Activated naive CD4-positive, alpha-beta T cell treated with anti-CD3 and anti-CD28 coated beads for 36 hours (primary cell): ENCODE measurements around the gene LRFN2. TPM values are rescaled to one million over a fixed set of nuclear protein-coding genes. Genes with fewer than 3 reads are reported as not detected.

ENCODE experiments used
- CTCF ChIA-PET: fragments of 350-600 bp; sonication (Branson Sonifier 250); formaldehyde crosslinking; loops from one replicate; lab custom pipeline; 2021; ENCODE audit warnings: antibody characterized with exemption; lab: Charles Lee
- DNase-seq: peaks from one replicate; pipeline ENCODE4 v3.0.0-alpha.2; 2020
- H3K27ac Mint-ChIP-seq: one replicate; pipeline ENCODE4 v1.8.0; 2021; ENCODE audit warnings: mild to moderate bottlenecking, mixed read lengths
- H3K27me3 Mint-ChIP-seq: one replicate; pipeline ENCODE4 v1.8.0; 2021; ENCODE audit warnings: low read depth, mixed read lengths
- H3K36me3 Mint-ChIP-seq: one replicate; pipeline ENCODE4 v1.8.0; 2021; ENCODE audit warnings: low read depth, mixed read lengths
- H3K4me1 Mint-ChIP-seq: one replicate; pipeline ENCODE4 v1.8.0; 2021; ENCODE audit warnings: low read depth, mixed read lengths
- H3K4me3 Mint-ChIP-seq: one replicate; pipeline ENCODE4 v1.8.0; 2021; ENCODE audit warnings: mild to moderate bottlenecking, moderate library complexity, mixed read lengths
- H3K9me3 Mint-ChIP-seq: one replicate; pipeline ENCODE4 v1.8.0; 2021; ENCODE audit warnings: mixed read lengths
- intact Hi-C: fragments of 100-400 bp; cut with micrococcal nuclease; formaldehyde crosslinking; loops from one replicate; pipeline ENCODE4 v1.15.1; 2023
- total RNA-seq, 2 experiments: library from RNA; stranded (reverse); gene quantifications; one replicate each; pipeline ENCODE4 v1.2.3, GENCODE V29; 2021

Gene LRFN2
- total RNA-seq, 2 experiments from 2014 or later, result not detected

GRCh38 chr6:40380271-40380670 lies 206.9 kb downstream of the LRFN2 start:
- Mint-ChIP-seq H3K9me3 (no peaks in the 10 kb centered on the region), H3K27ac (no peak overlapping the region), H3K27me3 (no peaks in the 10 kb centered on the region), H3K4me3 (no peak overlapping the region), H3K4me1 (peaks cover under 1% of the 10 kb centered on the region), H3K36me3 (no peaks in the 10 kb centered on the region)
- DNase-seq, result no peak
- intact Hi-C loops, result no loop called here
- CTCF ChIA-PET, result no interaction called here

DNA sequence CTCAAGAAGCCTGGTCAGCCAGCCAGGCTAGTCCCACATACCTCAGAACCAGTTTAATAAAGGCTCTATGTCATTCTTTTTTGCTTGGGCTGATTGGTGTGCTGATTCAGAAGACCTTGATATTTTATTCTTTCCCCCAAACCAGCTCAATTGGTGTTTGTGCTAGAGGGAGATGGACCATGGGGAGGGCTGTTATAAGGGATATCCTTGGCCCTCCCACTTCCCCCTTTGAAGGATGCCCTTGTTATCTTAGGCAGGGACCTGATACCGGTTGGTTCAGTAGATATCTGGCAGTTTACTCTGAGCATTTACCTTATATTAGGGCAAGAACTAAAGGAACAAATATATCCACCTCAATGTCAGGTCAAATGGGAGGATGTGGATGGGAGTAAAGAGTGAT lies 207.4 kb downstream of the LRFN2 start:
- intact Hi-C loops, result no loop called here
- no peak overlapping the region for H3K27ac Mint-ChIP-seq

GRCh38 chr6:40378725-40379074 lies 208.5 kb downstream of the LRFN2 start:
- no peaks in the 10 kb centered on the region for H3K27me3 Mint-ChIP-seq
- H3K4me3 Mint-ChIP-seq, result no peak overlapping the region
- CTCF ChIA-PET, result no interaction called here
- no peak for DNase-seq
- intact Hi-C loops, result no loop called here
- no peaks in the 10 kb centered on the region for H3K9me3 Mint-ChIP-seq
- no peaks in the 10 kb centered on the region for H3K4me1 Mint-ChIP-seq
- H3K27ac Mint-ChIP-seq, result no peak overlapping the region
- no peaks in the 10 kb centered on the region for H3K36me3 Mint-ChIP-seq

More for the DNA sequence above, 207.4 kb downstream of the LRFN2 start:
- H3K4me3 Mint-ChIP-seq, result no peak overlapping the region
- H3K9me3 Mint-ChIP-seq, result no peaks in the 10 kb centered on the region
- H3K27me3 Mint-ChIP-seq, result no peaks in the 10 kb centered on the region
- no peaks in the 10 kb centered on the region for H3K4me1 Mint-ChIP-seq
- no peak for DNase-seq
- no peaks in the 10 kb centered on the region for H3K36me3 Mint-ChIP-seq
- CTCF ChIA-PET, result no interaction called here

DNA sequence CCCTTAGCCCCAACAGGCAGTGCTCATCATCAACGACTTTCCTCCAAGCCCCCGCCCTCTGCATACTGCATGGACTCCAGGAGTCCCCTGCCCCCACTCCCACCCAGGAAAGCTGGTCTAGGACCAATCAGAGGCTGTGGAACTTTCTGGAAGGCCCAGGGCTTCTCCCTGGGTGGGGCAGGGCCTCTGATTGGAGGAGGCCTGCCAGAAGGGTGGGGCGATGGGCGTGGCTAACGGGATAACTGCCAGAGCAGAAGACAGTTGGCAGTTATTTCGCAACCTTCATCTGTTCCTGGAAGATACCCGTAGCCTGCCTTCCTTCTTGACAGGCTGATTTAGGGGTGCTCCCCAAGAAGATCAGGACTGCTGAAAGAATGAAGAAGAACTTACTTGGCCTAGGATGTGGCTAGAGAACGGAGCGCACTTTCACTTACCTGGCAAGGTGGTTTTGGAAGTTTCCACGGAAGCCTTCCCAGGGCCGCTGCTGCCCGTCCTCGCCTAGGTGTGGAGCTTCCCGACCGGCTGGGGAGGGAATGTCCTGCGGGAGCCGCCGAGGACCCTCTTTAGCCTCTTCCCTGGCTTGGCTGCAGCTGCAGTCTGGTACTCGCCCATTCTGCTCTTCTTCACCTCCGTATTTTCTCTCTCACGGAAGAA lies 209.0 kb downstream of the LRFN2 start:
- Mint-ChIP-seq H3K27me3 (no peaks in the 10 kb centered on the region), H3K27ac (no peak overlapping the region), H3K4me1 (no peaks in the 10 kb centered on the region), H3K4me3 (no peak overlapping the region), H3K9me3 (no peaks in the 10 kb centered on the region), H3K36me3 (no peaks in the 10 kb centered on the region)
- CTCF ChIA-PET, result no interaction called here
- intact Hi-C loops, result no loop called here
- DNase-seq, result no peak

DNA sequence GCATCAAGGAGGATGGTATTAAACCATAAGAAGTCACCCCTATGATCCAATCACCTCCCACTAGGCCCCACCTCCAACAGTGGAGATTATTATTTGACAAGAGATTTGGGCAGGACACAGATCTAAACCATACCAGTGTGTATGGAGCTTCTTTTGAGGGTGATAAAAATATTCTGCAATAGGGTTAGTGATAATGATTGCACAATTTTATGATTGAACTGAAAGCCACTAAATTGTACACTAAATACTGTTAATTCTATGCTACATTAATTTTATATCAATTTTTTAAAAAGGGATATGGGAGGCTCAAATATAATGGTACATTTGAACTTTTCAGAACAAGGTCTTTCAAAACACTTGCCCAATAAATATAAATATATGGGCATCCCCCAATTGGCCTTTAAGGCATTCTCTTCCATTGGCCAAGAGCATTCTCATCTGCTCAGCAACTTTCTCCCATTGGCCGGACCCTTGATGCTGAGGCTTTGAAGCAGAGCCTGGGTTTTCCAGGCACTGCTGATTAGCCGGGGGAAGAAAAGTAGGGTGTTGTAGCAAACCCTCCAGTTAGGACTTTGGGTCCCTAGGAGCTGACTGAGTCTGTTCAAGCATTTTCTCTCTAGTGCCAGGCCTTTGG lies 209.9 kb downstream of the LRFN2 start:
- Mint-ChIP-seq H3K9me3 (no peaks in the 10 kb centered on the region), H3K27ac (no peak overlapping the region)

DNA sequence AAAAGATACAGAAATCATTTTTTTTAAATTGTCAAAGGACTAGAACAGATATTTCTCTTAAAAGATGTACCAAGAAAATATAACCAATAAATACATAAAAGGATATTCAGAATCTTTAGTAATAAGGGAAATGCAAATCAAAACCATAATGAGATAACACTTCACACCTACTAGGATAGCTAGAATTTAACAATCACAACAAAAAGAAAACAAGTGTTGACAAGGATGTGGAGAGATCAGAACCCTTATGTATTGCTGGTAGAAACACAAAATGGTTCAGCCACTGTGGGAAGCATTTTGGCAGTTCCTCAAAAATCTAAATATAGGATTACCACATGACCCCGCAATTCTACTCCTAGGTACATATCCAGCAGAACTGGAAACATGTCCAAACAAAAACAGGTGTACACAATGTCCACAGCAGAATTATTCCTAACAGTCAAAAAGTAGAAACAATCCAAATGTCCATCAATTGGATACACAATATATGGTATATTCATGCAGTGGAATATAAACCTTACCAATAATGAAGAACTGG lies 211.0 kb downstream of the LRFN2 start:
- H3K9me3 Mint-ChIP-seq, result peaks cover 3% of the 10 kb centered on the region
- H3K27ac Mint-ChIP-seq, result no peak overlapping the region
- CTCF ChIA-PET, result no interaction called here
- H3K4me1 Mint-ChIP-seq, result peaks cover 2% of the 10 kb centered on the region
- no peaks in the 10 kb centered on the region for H3K36me3 Mint-ChIP-seq
- intact Hi-C loops, result no loop called here
- no peaks in the 10 kb centered on the region for H3K27me3 Mint-ChIP-seq
- H3K4me3 Mint-ChIP-seq, result no peak overlapping the region
- no peak for DNase-seq

More for the DNA sequence above, 209.9 kb downstream of the LRFN2 start:
- Mint-ChIP-seq H3K27me3 (no peaks in the 10 kb centered on the region), H3K36me3 (no peaks in the 10 kb centered on the region), H3K4me1 (no peaks in the 10 kb centered on the region), H3K4me3 (no peak overlapping the region)
- CTCF ChIA-PET, result no interaction called here
- intact Hi-C loops, result no loop called here
- no peak for DNase-seq

DNA sequence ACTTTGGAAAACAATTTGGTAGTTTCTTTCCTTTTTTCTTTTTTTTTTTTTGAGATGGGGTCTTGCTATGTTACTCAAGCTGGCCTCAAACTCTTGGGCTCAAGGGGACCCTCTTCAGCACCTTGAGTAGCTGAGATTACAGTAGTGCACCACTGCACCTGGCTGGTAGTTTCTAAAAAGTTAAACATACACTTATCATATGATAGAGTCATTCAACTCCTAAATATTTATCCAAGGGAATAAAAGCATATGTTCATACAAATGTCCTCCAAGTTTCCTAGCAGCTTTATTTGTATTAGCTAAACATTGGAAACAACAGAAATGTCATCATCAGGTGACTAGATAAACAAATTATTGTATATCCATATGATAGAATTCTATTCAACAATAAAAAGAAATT lies 213.9 kb downstream of the LRFN2 start:
- Mint-ChIP-seq H3K27me3 (no peaks in the 10 kb centered on the region), H3K4me3 (no peak overlapping the region), H3K4me1 (peaks cover 11% of the 10 kb centered on the region), H3K36me3 (no peaks in the 10 kb centered on the region), H3K9me3 (peaks cover 3% of the 10 kb centered on the region), H3K27ac (no peak overlapping the region)
- CTCF ChIA-PET, result no interaction called here
- no peak for DNase-seq
- intact Hi-C loops, result no loop called here

DNA sequence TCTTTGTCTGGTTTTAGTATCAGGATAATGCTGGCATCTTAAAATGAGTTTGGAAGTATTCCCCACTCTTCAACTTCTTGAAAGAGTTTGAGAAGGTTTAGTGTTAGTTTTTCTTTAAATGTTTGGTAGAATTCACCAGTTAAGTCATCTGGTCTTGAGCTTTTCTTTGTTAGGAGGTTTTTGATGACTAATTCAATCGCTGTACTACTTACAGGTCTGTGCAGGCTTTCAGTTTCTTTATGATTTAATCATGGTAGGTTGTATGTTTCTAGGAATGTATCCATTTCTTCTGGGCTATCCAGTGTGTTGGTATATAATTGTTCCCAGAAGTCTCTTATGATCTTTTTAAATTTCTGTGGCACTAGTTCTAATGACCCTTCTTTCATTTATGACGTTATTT lies 215.5 kb downstream of the LRFN2 start:
- Mint-ChIP-seq H3K27ac (peak overlapping the region; percentile 63), H3K36me3 (no peaks in the 10 kb centered on the region), H3K4me1 (peaks cover 11% of the 10 kb centered on the region), H3K4me3 (no peak overlapping the region), H3K9me3 (peaks cover 4% of the 10 kb centered on the region), H3K27me3 (no peaks in the 10 kb centered on the region)
- DNase-seq, result no peak
- intact Hi-C loops, result no loop called here
- CTCF ChIA-PET, result no interaction called here

GRCh38 chr6:40371095-40371494 lies 216.1 kb downstream of the LRFN2 start:
- intact Hi-C loops, result no loop called here
- CTCF ChIA-PET, result no interaction called here
- H3K4me3 Mint-ChIP-seq, result no peak overlapping the region
- H3K4me1 Mint-ChIP-seq, result peaks cover 11% of the 10 kb centered on the region
- no peak for DNase-seq
- H3K36me3 Mint-ChIP-seq, result no peaks in the 10 kb centered on the region
- peaks cover 7% of the 10 kb centered on the region for H3K9me3 Mint-ChIP-seq
- no peaks in the 10 kb centered on the region for H3K27me3 Mint-ChIP-seq
- no peak overlapping the region for H3K27ac Mint-ChIP-seq

- H3K27me3 Mint-ChIP-seq, result no peaks in the 10 kb centered on the region
- H3K27ac Mint-ChIP-seq, result no peak overlapping the region
- H3K4me3 Mint-ChIP-seq, result no peak overlapping the region
- H3K9me3 Mint-ChIP-seq, result peaks cover 10% of the 10 kb centered on the region
- H3K4me1 Mint-ChIP-seq, result peaks cover 11% of the 10 kb centered on the region
- CTCF ChIA-PET, result interaction anchor here (0.9 kb wide), 1 partner anchor 41 kb away, joined by 3 read pairs; no protein-coding TSS in a partner anchor
- intact Hi-C loops, result no loop called here
- DNase-seq, result no peak
- no peaks in the 10 kb centered on the region for H3K36me3 Mint-ChIP-seq
Measured at GRCh38 chr6:40369891-40370290, 217.3 kb downstream of the LRFN2 start.

GRCh38 chr6:40369042-40369441 lies 218.1 kb downstream of the LRFN2 start:
- intact Hi-C loops, result no loop called here
- Mint-ChIP-seq H3K4me1 (peaks cover 11% of the 10 kb centered on the region), H3K36me3 (no peaks in the 10 kb centered on the region), H3K27me3 (no peaks in the 10 kb centered on the region), H3K9me3 (peaks cover 11% of the 10 kb centered on the region), H3K4me3 (no peak overlapping the region), H3K27ac (no peak overlapping the region)
- no peak for DNase-seq
- CTCF ChIA-PET, result no interaction called here

DNA sequence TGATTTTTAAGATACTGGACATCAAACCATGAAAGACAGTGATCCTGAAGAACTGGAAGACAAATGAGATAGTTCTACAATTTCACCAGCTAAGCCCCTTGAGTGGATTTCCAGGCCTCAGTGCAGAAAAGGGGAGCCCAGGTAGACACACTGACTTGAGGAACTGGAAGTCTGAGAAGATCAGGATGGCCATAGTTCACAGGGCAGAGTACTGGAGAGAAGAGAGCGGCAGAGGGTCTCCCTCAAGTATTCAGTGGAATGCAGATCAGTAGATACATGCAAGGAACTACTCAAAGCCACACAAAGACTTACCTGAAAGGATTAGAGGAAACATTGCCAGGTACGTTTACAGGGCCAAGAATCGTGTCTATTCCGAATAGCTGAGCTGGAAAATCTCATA lies 224.3 kb downstream of the LRFN2 start:
- no peaks in the 10 kb centered on the region for H3K36me3 Mint-ChIP-seq
- CTCF ChIA-PET, result no interaction called here
- peaks cover 15% of the 10 kb centered on the region for H3K27me3 Mint-ChIP-seq
- DNase-seq, result no peak
- peaks cover 6% of the 10 kb centered on the region for H3K9me3 Mint-ChIP-seq
- no peaks in the 10 kb centered on the region for H3K4me1 Mint-ChIP-seq
- H3K27ac Mint-ChIP-seq, result no peak overlapping the region
- no peak overlapping the region for H3K4me3 Mint-ChIP-seq
- intact Hi-C loops, result no loop called here

- H3K4me1 Mint-ChIP-seq, result no peaks in the 10 kb centered on the region
- no peaks in the 10 kb centered on the region for H3K36me3 Mint-ChIP-seq
- DNase-seq, result no peak
- no peak overlapping the region for H3K27ac Mint-ChIP-seq
- CTCF ChIA-PET, result no interaction called here
- no peak overlapping the region for H3K4me3 Mint-ChIP-seq
- peaks cover under 1% of the 10 kb centered on the region for H3K9me3 Mint-ChIP-seq
- peaks cover 15% of the 10 kb centered on the region for H3K27me3 Mint-ChIP-seq
- intact Hi-C loops, result no loop called here
Measured at GRCh38 chr6:40359808-40360207, 227.4 kb downstream of the LRFN2 start.
